WERI-Rb-1 (cell line): ENCODE measurements around the gene MACIR.

Source experiments
- DNase-seq: peaks from one replicate; pipeline ENCODE4 v3.0.0-alpha.2; 2020
- H3K27ac ChIP-seq: fragments of 250-450 bp; sonication (Bioruptor Pico); 2 replicates; pipeline ENCODE4 v1.5.1; 2020; ENCODE audit warnings: mild to moderate bottlenecking, moderate library complexity
- H3K27me3 ChIP-seq: fragments of 250-450 bp; sonication (Bioruptor Pico); 2 replicates; pipeline ENCODE4 v1.5.1; 2021; ENCODE audit warnings: mild to moderate bottlenecking, low read depth, moderate library complexity; ENCODE audit not compliant: insufficient read depth, severe bottlenecking
- H3K36me3 ChIP-seq: fragments of 250-450 bp; sonication (Bioruptor Pico); 2 replicates; pipeline ENCODE4 v1.5.1; 2020; ENCODE audit warnings: mild to moderate bottlenecking, moderate library complexity
- H3K4me3 ChIP-seq: 2 replicates; pipeline ENCODE4 v1.5.1; 2011; ENCODE audit warnings: low read depth, mild to moderate bottlenecking, control low read depth, low read length
- H3K9me3 ChIP-seq: fragments of 250-450 bp; sonication (Bioruptor Pico); 2 replicates; pipeline ENCODE4 v1.5.1; 2021; ENCODE audit warnings: mild to moderate bottlenecking, moderate library complexity; ENCODE audit not compliant: severe bottlenecking
- TF ChIP-seq, protein P1 (sequence below): IDR thresholded peaks from 2 replicates; pipeline ENCODE4 v1.5.1; 2011; ENCODE audit warnings: low read depth, mild to moderate bottlenecking, control low read depth, inconsistent platforms, low read length

The MACIR gene

DNA sequence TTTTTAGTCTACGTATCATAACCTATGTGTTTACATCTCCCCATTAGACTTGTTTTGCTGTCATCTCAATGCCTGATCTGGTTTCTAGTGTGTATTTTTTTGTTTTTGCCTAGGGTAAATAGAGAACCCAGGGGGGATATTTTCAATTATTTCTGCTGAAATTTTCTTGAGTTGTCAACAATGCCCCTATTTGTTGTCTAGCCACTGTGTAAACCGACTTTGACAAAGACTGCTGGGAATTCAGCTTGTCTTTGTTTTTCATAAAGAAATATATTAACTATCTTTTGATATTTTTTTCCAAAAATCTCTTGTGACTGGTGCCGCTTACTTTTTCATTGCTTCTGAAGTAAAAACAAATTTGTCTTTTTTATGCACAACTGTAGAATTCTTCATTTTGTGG, 28.1 kb downstream of the MACIR start:
- Histone ChIP-seq H3K27me3 (no peaks in the 10 kb centered on the region), H3K4me3 (no peak overlapping the region), H3K27ac (no peak overlapping the region), H3K36me3 (no peaks in the 10 kb centered on the region), H3K9me3 (no peaks in the 10 kb centered on the region)
- TF ChIP-seq, protein P1, sequence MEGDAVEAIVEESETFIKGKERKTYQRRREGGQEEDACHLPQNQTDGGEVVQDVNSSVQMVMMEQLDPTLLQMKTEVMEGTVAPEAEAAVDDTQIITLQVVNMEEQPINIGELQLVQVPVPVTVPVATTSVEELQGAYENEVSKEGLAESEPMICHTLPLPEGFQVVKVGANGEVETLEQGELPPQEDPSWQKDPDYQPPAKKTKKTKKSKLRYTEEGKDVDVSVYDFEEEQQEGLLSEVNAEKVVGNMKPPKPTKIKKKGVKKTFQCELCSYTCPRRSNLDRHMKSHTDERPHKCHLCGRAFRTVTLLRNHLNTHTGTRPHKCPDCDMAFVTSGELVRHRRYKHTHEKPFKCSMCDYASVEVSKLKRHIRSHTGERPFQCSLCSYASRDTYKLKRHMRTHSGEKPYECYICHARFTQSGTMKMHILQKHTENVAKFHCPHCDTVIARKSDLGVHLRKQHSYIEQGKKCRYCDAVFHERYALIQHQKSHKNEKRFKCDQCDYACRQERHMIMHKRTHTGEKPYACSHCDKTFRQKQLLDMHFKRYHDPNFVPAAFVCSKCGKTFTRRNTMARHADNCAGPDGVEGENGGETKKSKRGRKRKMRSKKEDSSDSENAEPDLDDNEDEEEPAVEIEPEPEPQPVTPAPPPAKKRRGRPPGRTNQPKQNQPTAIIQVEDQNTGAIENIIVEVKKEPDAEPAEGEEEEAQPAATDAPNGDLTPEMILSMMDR = no peak
- DNase-seq = no peak

DNA sequence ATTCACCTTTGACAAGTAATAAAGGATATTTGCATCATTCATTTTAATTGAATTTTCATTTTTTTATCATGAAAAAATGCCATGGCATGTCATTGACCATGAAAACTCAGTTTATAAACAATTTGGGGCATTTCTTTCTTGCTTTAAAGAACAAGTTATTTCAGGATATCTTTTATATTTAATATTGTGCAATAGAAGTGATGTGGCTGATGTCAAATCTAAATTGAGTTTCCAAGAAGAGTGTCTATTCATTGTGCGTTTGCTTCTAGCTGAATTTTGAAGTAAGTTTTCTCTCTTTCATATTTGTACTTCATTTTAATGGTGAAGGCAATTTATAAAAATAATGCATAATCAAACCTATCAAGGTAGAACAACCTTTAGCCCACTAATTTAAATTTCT, 30.5 kb downstream of the MACIR start:
- TF ChIP-seq, protein P1 = no peak
- H3K36me3 ChIP-seq = no peaks in the 10 kb centered on the region
- H3K27ac ChIP-seq = no peak overlapping the region
- H3K4me3 ChIP-seq = no peak overlapping the region
- H3K9me3 ChIP-seq = no peaks in the 10 kb centered on the region
- no peak for DNase-seq
- H3K27me3 ChIP-seq = no peaks in the 10 kb centered on the region

DNA sequence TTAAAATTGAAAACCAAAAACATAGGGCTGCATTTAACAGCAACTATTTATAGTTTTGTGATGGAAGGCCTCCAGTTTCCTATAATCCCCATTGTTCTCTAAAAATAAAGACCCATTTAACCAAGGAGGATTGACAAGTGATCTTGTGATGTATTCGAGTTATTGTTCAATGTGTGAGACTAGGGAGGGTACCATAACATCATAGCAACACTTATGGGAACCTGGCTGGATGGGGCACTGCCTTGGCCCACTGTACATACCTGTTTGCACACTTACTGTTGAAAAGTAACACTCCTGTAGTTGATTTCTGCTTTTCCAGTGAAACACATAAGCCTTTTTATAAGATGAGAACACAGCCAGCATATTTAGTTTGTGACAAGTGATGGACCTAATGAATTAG, 32.3 kb downstream of the MACIR start:
- Histone ChIP-seq H3K4me3 (no peak overlapping the region), H3K27me3 (no peaks in the 10 kb centered on the region), H3K36me3 (no peaks in the 10 kb centered on the region), H3K9me3 (no peaks in the 10 kb centered on the region), H3K27ac (no peak overlapping the region)
- no peak for DNase-seq
- TF ChIP-seq, protein P1 = no peak

DNA sequence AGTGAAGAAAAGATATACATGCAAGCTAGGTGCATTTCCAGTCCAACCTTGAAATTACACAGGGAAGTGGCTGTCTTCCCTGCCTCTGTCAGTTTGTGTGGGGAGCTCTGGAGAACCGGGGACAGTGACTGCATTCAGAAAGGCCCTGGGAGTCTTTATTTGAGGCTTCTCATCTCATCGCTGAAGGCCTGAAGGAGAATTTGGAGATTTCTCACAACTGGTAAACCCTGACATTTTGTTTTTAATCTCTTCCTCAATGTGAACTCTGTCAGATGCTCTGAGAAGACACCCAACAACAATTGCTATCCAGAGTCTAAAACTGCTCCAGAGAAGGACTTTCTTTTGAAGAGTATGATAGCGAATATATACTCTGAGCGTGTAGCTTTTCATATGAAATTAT, 33.0 kb downstream of the MACIR start:
- Histone ChIP-seq H3K36me3 (no peaks in the 10 kb centered on the region), H3K27ac (no peak overlapping the region), H3K9me3 (no peaks in the 10 kb centered on the region), H3K4me3 (no peak overlapping the region), H3K27me3 (no peaks in the 10 kb centered on the region)
- TF ChIP-seq, protein P1 = no peak
- no peak for DNase-seq

DNA sequence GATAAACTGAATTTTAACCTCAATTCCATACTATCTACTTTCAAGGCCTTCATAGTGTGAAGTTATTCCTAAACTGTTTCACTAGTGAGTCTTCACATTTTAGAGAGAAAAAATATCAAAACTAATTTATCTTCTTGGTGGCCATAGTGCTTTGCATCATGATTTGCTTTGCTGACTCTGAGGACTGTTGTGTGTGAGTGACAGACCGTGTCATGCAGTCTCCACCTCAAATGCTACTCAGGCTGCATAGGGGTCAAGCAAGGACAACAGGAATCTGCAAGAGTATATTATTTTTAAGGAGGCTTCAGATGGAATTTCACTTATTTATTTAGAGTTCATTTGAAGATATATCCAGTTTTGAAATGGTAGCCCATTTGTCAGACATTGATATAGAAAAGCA, 34.5 kb downstream of the MACIR start:
- Histone ChIP-seq H3K4me3 (no peak overlapping the region), H3K36me3 (no peaks in the 10 kb centered on the region), H3K27ac (no peak overlapping the region), H3K27me3 (no peaks in the 10 kb centered on the region), H3K9me3 (no peaks in the 10 kb centered on the region)
- no peak for DNase-seq
- TF ChIP-seq, protein P1 = no peak

DNA sequence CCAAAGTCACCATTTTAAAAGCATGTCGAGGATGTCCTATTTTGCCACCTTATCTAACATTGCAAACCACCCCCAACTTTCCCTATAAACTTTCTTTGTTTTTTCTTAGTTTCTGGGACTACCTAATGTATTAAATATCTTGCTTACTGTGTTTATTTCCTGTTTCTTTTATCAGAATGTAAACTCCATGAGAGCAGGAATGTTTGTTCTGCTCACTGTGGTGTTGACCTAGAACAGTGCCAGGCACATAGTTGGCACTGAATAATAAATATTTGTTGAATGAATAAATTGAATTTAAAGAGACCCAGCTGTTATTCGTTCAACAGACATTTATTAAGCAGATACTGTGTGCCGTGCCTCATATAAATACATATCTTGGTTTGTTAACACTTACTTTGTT, 35.2 kb downstream of the MACIR start:
- TF ChIP-seq, protein P1 = no peak
- H3K27ac ChIP-seq = no peak overlapping the region
- DNase-seq = no peak
- no peaks in the 10 kb centered on the region for H3K9me3 ChIP-seq
- H3K4me3 ChIP-seq = no peak overlapping the region
- no peaks in the 10 kb centered on the region for H3K36me3 ChIP-seq
- H3K27me3 ChIP-seq = no peaks in the 10 kb centered on the region
